ENCODE measurements around the gene ANKRD24.
"Not testable (repeated sequence)": the region's sequence is repeated elsewhere in the genome, so short reads cannot be mapped to it uniquely, and the experiment has no call there.

ANKRD24 gene

GRCh38 chr19:4173479-4174212 lies 8.8 kb upstream of the ANKRD24 start:
- DNase-seq, result no peak

GRCh38 chr19:4174213-4174894 lies 8.1 kb upstream of the ANKRD24 start:
- no peak for DNase-seq

- no peak for DNase-seq
Measured at GRCh38 chr19:4174895-4175668, 7.4 kb upstream of the ANKRD24 start.

- no peak for DNase-seq
Measured at GRCh38 chr19:4175669-4175931, 6.9 kb upstream of the ANKRD24 start.

GRCh38 chr19:4177146-4177545 lies 5.3 kb upstream of the ANKRD24 start:
- no peak for DNase-seq

- no peak for DNase-seq
Measured at GRCh38 chr19:4178990-4179389, 3.5 kb upstream of the ANKRD24 start.

GRCh38 chr19:4181053-4181508 lies 1.4 kb upstream of the ANKRD24 start:
- peak; percentile 21 to 30 for DNase-seq

- DNase-seq, result peak; percentile 74 to 84
Measured at GRCh38 chr19:4183967-4184717, 1.7 kb downstream of the ANKRD24 start.

GRCh38 chr19:4184718-4185352 lies 2.3 kb downstream of the ANKRD24 start:
- DNase-seq, result no peak

GRCh38 chr19:4185413-4186086 lies 3.1 kb downstream of the ANKRD24 start:
- DNase-seq, result peak in 1 of 2 donors; percentile 27

- peak; percentile 75 to 80 for DNase-seq
Measured at GRCh38 chr19:4186087-4186993, 3.9 kb downstream of the ANKRD24 start.

GRCh38 chr19:4187313-4188122 lies 5.0 kb downstream of the ANKRD24 start:
- no peak for DNase-seq

GRCh38 chr19:4189641-4190040 lies 7.2 kb downstream of the ANKRD24 start:
- DNase-seq, result no peak

- DNase-seq, result not testable (repeated sequence)
Measured at GRCh38 chr19:4192537-4192936, 10.0 kb downstream of the ANKRD24 start.

- no peak for DNase-seq
Measured at GRCh38 chr19:4194353-4194752, 11.9 kb downstream of the ANKRD24 start.

- no peak for DNase-seq
Measured at GRCh38 chr19:4196009-4196408, 13.5 kb downstream of the ANKRD24 start.

- DNase-seq, result no peak
Measured at GRCh38 chr19:4196587-4197148, 14.2 kb downstream of the ANKRD24 start.

GRCh38 chr19:4197228-4197624 lies 14.7 kb downstream of the ANKRD24 start:
- no peak for DNase-seq

Data from inflammatory macrophage (primary cell).